Measurements from ENCODE around the gene PRG3. TPM values are rescaled to one million over a fixed set of nuclear protein-coding genes. Genes with fewer than 3 reads are reported as not detected.

Gene PRG3
- total and polyA plus RNA-seq, 2 of the 13 experiments (the other 11 are each of a cell fraction or from before 2014, with no cell fraction given): not detected

- TF ChIP-seq PHF5A (CRISPR knock-in tag; IDR thresholded peaks at IDR 0.05; ENCODE audit: low read depth, unreplicated experiment) (peak; percentile 19), ZNF318 (CRISPR knock-in tag; IDR thresholded peaks at IDR 0.05) (no peak), HDAC2 (CRISPR knock-in tag; IDR thresholded peaks at IDR 0.05) (peak; percentile 42; the same call in 1 of the 2 replicates), TARDBP (CRISPR knock-in tag; IDR thresholded peaks at IDR 0.05) (0 out of 2 replicates have a peak, but pooled peaks have one; percentile 39), PRMT3 (CRISPR knock-in tag; IDR thresholded peaks at IDR 0.05; ENCODE audit: borderline replicate concordance, low read depth) (no peak), POGZ (CRISPR knock-in tag; IDR thresholded peaks at IDR 0.05) (peak; percentile 26; the same call in 1 of the 2 replicates), NFE2L1 (CRISPR knock-in tag; IDR thresholded peaks at IDR 0.05; ENCODE audit: borderline replicate concordance) (no peak), TFDP1 (CRISPR knock-in tag; IDR thresholded peaks at IDR 0.05; ENCODE audit: borderline replicate concordance) (no peak), HNF4A (CRISPR knock-in tag; IDR thresholded peaks at IDR 0.05) (peak; percentile 94), ZNF451 (CRISPR knock-in tag; IDR thresholded peaks at IDR 0.05) (no peak), HOMEZ (CRISPR knock-in tag; IDR thresholded peaks at IDR 0.05; ENCODE audit: low read depth) (0 out of 2 replicates have a peak, but pooled peaks have one; percentile 43), ZNF33B (CRISPR knock-in tag; IDR thresholded peaks at IDR 0.05) (no peak), ZFP62 (CRISPR knock-in tag; IDR thresholded peaks at IDR 0.05) (no peak), HMG20A (CRISPR knock-in tag; IDR thresholded peaks at IDR 0.05; ENCODE audit: borderline replicate concordance) (peak; percentile 29; the same call in 1 of the 2 replicates), GATAD1 (CRISPR knock-in tag; IDR thresholded peaks at IDR 0.05) (no peak), ZNF136 (CRISPR knock-in tag; IDR thresholded peaks at IDR 0.05; ENCODE audit: low read depth) (no peak), HMG20B (CRISPR knock-in tag; conservative IDR thresholded peaks at IDR 0.05) (0 out of 2 replicates have a peak, but pooled peaks have one; percentile 51)
These were observed 19.1 kb upstream of the PRG3 start (continued) for GRCh38 chr11:57399972-57400578.

All from HepG2 (cell line).